HCT116 (cell line): ENCODE measurements around the gene CRHR2. TPM values are rescaled to one million over a fixed set of nuclear protein-coding genes. Genes with fewer than 3 reads are reported as not detected.

Experiments used
- ATAC-seq: fragments of 200-7000 bp; cut with Tn5 transposase; 2 replicates; pipeline ENCODE4 v1.9.1; 2020; ENCODE audit warnings: mild to moderate bottlenecking, moderate library complexity
- BruUV-seq: library from RNA; stranded (reverse); fragments of 400-500 nt; replicated peaks from 2 replicates; lab custom pipeline; 2021; lab: Mats Ljungman, UMichigan
- CTCF ChIA-PET: fragments of 300-600 bp; sonication (Branson Sonifier 250); formaldehyde crosslinking; loops from one replicate; lab custom pipeline; 2021; ENCODE audit warnings: antibody characterized with exemption; lab: Charles Lee
- POLR2A ChIA-PET: fragments of 300-600, 350-600 bp; sonication (Branson Sonifier 250); formaldehyde crosslinking; loops from one replicate; lab custom pipeline; 2021; ENCODE audit warnings: antibody characterized with exemption; lab: Charles Lee
- RAD21 ChIA-PET, 2 experiments: fragments of 300-600 bp; sonication (Branson Sonifier 250); formaldehyde crosslinking; loops; one replicate each; lab custom pipeline; 2023; ENCODE audit warnings: low total read pairs in 2 of 2; ENCODE audit not compliant: uncharacterized antibody in 2 of 2, unreplicated experiment in 2 of 2, low non-redundant PET in 1 of 2; lab: Charles Lee
- DNase-seq: peaks from one replicate; pipeline ENCODE4 v3.0.0-alpha.2; 2010; ENCODE audit warnings: low read depth, low spot score
- H2AFZ ChIP-seq: fragments of 200-600 bp; shearing (Covaris generic), sonication (generic); 2 replicates; pipeline ENCODE4 v1.6.1; 2017; ENCODE audit warnings: low read depth, mixed run types, mixed read lengths, antibody characterized with exemption, low read length; ENCODE audit not compliant: poor library complexity, severe bottlenecking
- H3K27ac ChIP-seq: 2 replicates; pipeline ENCODE4 v1.5.1; 2012; ENCODE audit warnings: low read depth, low read length
- H3K27me3 ChIP-seq: fragments of 200-600 bp; sonication (generic); 2 replicates; pipeline ENCODE4 v1.6.1; 2016; ENCODE audit warnings: mixed run types, low read length, mixed read lengths; ENCODE audit not compliant: insufficient read depth
- H3K36me3 ChIP-seq, 2 experiments: fragments of 200-500 bp in 1 of 2; fragments of 200-600 bp in 1 of 2; sonication (Bioruptor generic) in 1 of 2; sonication (generic) in 1 of 2; 2 replicates each; pipeline versions ENCODE4 v1.5.1 to v1.6.1; 2014 to 2016; ENCODE audit warnings: low read length in 2 of 2, inconsistent platforms in 1 of 2, mixed read lengths in 1 of 2, mixed run types in 1 of 2; ENCODE audit not compliant: insufficient read depth in 2 of 2, control insufficient read depth in 1 of 2
- H3K4me1 ChIP-seq, 2 experiments: fragments of 200-600 bp in 1 of 2; sonication (generic) in 1 of 2; 2 replicates each; pipeline versions ENCODE4 v1.5.1 to v1.6.1; 2012 to 2017; ENCODE audit warnings: low read length in 2 of 2, inconsistent platforms in 1 of 2, mild to moderate bottlenecking in 1 of 2, mixed read lengths in 1 of 2, mixed run types in 1 of 2, moderate library complexity in 1 of 2; ENCODE audit not compliant: insufficient read depth in 2 of 2, control insufficient read depth in 1 of 2
- H3K4me2 ChIP-seq: fragments of 200-600 bp; sonication (generic); 2 replicates; pipeline ENCODE4 v1.6.1; 2017; ENCODE audit warnings: mixed run types, low read length, mixed read lengths
- H3K4me3 ChIP-seq, 2 experiments: fragments of 200-600 bp in 1 of 2; sonication (generic) in 1 of 2; replicated peaks in 1 of 2; 2 replicates each; pipeline ENCODE4 v1.5.1; 2011 to 2016; ENCODE audit warnings: low read length in 2 of 2, control low read depth in 1 of 2, low read depth in 1 of 2, mild to moderate bottlenecking in 1 of 2, mixed read lengths in 1 of 2, mixed run types in 1 of 2
- H3K79me2 ChIP-seq: fragments of 200-600 bp; sonication (generic); 2 replicates; pipeline ENCODE4 v1.6.1; 2017; ENCODE audit warnings: mild to moderate bottlenecking, mixed run types, low read length, moderate library complexity, mixed read lengths; ENCODE audit not compliant: insufficient read depth
- H3K9ac ChIP-seq: fragments of 200-600 bp; sonication (generic); 2 replicates; pipeline ENCODE4 v1.6.1; 2016; ENCODE audit warnings: low read length, mixed read lengths
- H3K9me2 ChIP-seq: fragments of 200-600 bp; sonication (generic), shearing (Covaris generic); 2 replicates; pipeline ENCODE4 v1.6.1; 2017; ENCODE audit warnings: mixed run types, mild to moderate bottlenecking, moderate library complexity; ENCODE audit not compliant: insufficient read depth
- H3K9me3 ChIP-seq, 2 experiments: fragments of 200-500 bp in 1 of 2; fragments of 200-600 bp in 1 of 2; sonication (Bioruptor generic) in 1 of 2; sonication (generic) in 1 of 2; 2 replicates each; pipeline ENCODE4 v1.6.1; 2014 to 2017; ENCODE audit warnings: low read length in 2 of 2, mixed read lengths in 2 of 2, inconsistent platforms in 1 of 2, low read depth in 1 of 2, mild to moderate bottlenecking in 1 of 2, mixed run types in 1 of 2, moderate library complexity in 1 of 2; ENCODE audit not compliant: control insufficient read depth in 1 of 2, insufficient read depth in 1 of 2
- H4K20me1 ChIP-seq: fragments of 200-600 bp; sonication (generic), shearing (Covaris generic); 2 replicates; pipeline ENCODE4 v1.6.1; 2017; ENCODE audit warnings: mixed run types, mild to moderate bottlenecking, moderate library complexity; ENCODE audit not compliant: insufficient read depth
- CBX3 ChIP-seq: IDR thresholded peaks from 2 replicates; pipeline ENCODE4 v1.6.1; 2012; ENCODE audit warnings: low read depth
- CEBPB ChIP-seq: IDR thresholded peaks from 2 replicates; pipeline ENCODE4 v1.6.1; 2012; ENCODE audit warnings: low read depth
- EGR1 ChIP-seq: IDR thresholded peaks from 2 replicates; pipeline ENCODE4 v1.6.1; 2012; ENCODE audit warnings: low read depth
- ELF1 ChIP-seq: IDR thresholded peaks from 2 replicates; pipeline ENCODE4 v1.6.1; 2012; ENCODE audit warnings: low read depth, borderline replicate concordance
- EZH2 ChIP-seq: fragments of 200-600 bp; sonication (generic); IDR thresholded peaks from 2 replicates; pipeline ENCODE4 v1.6.1; 2017; ENCODE audit warnings: antibody characterized with exemption, mixed run types
- RAD21 ChIP-seq: IDR thresholded peaks from 2 replicates; pipeline ENCODE4 v1.6.1; 2012; ENCODE audit warnings: low read depth, mild to moderate bottlenecking
- REST ChIP-seq: IDR thresholded peaks from 2 replicates; pipeline ENCODE4 v1.6.1; 2012; ENCODE audit warnings: low read depth
- SIN3A ChIP-seq: IDR thresholded peaks from 2 replicates; pipeline ENCODE4 v1.6.1; 2012; ENCODE audit warnings: low read depth
- SP1 ChIP-seq: IDR thresholded peaks from 2 replicates; pipeline ENCODE4 v1.6.1; 2012; ENCODE audit warnings: low read depth
- YY1 ChIP-seq: IDR thresholded peaks from 2 replicates; pipeline ENCODE4 v1.6.1; 2011; ENCODE audit warnings: low read length, low read depth, moderate library complexity, mild to moderate bottlenecking; ENCODE audit not compliant: insufficient replicate concordance; ENCODE audit errors: extremely low read depth
- ZFX ChIP-seq: fragments of 450-650 bp; IDR thresholded peaks from 2 replicates; pipeline ENCODE4 v1.6.1; 2017
- intact Hi-C: fragments of 100-400 bp; cut with micrococcal nuclease; formaldehyde crosslinking; loops from 2 replicates; pipeline ENCODE4 v1.10.0; 2022
- total RNA-seq: library from RNA; stranded (reverse); gene quantifications from one replicate; pipeline ENCODE4 v1.2.1, GENCODE V29; 2021; ENCODE audit not compliant: unreplicated experiment

The CRHR2 gene
- total RNA-seq, 1 experiment from 2014 or later, result not detected

DNA sequence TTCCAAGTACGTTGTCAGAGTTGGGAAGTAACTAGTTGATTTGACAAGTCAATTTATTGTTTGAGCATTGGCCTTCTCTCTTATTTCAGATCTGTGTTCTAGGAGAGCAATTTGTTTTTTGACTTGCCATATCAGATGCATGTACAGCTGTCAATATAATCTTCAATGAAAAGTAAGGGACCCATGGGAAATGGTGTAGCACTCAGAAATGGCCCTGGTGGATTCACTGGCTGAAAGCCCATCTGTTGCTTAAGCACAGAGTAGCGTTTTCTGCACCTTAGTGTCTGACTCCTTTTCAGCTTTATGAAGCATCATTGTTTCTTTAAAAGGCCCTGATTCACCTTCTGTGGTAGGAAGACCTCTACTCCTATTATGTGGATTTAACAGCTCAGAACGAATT is 77.4 kb downstream of the CRHR2 start:
- ChIA-PET POLR2A (no interaction called here), CTCF (no interaction called here), RAD21 (no interaction called here)
- intact Hi-C loops, result no loop called here
- ATAC-seq (no peak), DNase-seq (no peak)
- Histone ChIP-seq H3K27me3 (no peaks in the 10 kb centered on the region), H3K9me2 (no peaks in the 10 kb centered on the region), H3K4me3 (no peak overlapping the region), H2AFZ (no peak overlapping the region), H3K4me2 (no peak overlapping the region), H3K4me1 (no peaks in the 10 kb centered on the region), H3K9me3 (no peaks in the 10 kb centered on the region), H3K27ac (no peak overlapping the region), H4K20me1 (no peaks in the 10 kb centered on the region), H3K9ac (no peak overlapping the region), H3K36me3 (peaks cover 66 to 75% of the 10 kb centered on the region in 2 experiments), H3K79me2 (peaks cover 81% of the 10 kb centered on the region)
- TF ChIP-seq ZFX, result no peak
- TF ChIP-seq CBX3, result no peak
- TF ChIP-seq SIN3A, result no peak
- TF ChIP-seq EGR1, result no peak
- TF ChIP-seq YY1, result no peak
- TF ChIP-seq CEBPB, result no peak
- no peak for TF ChIP-seq REST
- no peak for TF ChIP-seq EZH2
- TF ChIP-seq RAD21, result no peak
- no peak for TF ChIP-seq SP1
- no peak for TF ChIP-seq ELF1
- BruUV-seq, result no TSS peak

Other genes starting within 250 kb of the CRHR2 start
- 5.9 TPM for gene NOD1, start 203.7 kb downstream of the CRHR2 start, total RNA-seq
- gene GGCT, start 177.6 kb downstream of the CRHR2 start, total RNA-seq, result 60.6 TPM
- 329 TPM for gene GARS1, start 87.6 kb downstream of the CRHR2 start, total RNA-seq
- gene INMT, start 69.7 kb upstream of the CRHR2 start, total RNA-seq, result 0.32 TPM
- 6.1 TPM for gene MINDY4, start 89.0 kb upstream of the CRHR2 start, total RNA-seq
- 2.0 TPM for gene AQP1, start 229.4 kb upstream of the CRHR2 start, total RNA-seq